ENCODE results near the gene CADM2.
"Not testable (repeated sequence)": the region's sequence is repeated elsewhere in the genome, so short reads cannot be mapped to it uniquely, and the experiment has no call there.

The CADM2 gene

DNA sequence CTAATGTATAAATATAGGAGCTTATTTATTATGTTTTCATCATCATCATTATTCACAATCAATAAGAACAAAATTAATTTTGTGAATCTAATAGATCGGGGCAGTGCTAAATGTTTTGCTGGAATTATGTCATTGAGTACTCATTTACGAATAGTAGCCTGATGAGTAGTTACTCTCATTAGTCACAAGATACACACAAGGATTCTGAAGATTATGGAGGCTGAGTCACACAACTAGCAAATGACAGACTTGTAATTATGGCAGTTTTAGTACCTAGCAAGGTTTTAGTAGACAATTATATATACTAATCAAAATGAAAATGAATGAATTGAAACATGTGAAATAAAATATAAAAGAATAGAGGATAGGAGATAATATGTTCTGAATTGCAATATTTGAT, 954.2 kb downstream of the CADM2 start:
- H3K4me3 ChIP-seq (ENCODE audit: low read depth, low read length), result no peak overlapping the region
- no peaks in the 10 kb centered on the region for H3K4me1 ChIP-seq (ENCODE audit: control insufficient read depth, insufficient read depth, low read length)
- H3K9ac ChIP-seq (ENCODE audit: low read depth, low read length), result no peak overlapping the region
- H3K27ac ChIP-seq (ENCODE audit: low read depth, low read length), result no peak overlapping the region
- no peaks in the 10 kb centered on the region for H3K27me3 ChIP-seq (ENCODE audit: control insufficient read depth, insufficient read depth, low read length)
- no peaks in the 10 kb centered on the region for H3K9me3 ChIP-seq (ENCODE audit: control insufficient read depth, insufficient read depth, low read length)
- no peaks in the 10 kb centered on the region for H3K36me3 ChIP-seq (ENCODE audit: control insufficient read depth, insufficient read depth, low read length)

DNA sequence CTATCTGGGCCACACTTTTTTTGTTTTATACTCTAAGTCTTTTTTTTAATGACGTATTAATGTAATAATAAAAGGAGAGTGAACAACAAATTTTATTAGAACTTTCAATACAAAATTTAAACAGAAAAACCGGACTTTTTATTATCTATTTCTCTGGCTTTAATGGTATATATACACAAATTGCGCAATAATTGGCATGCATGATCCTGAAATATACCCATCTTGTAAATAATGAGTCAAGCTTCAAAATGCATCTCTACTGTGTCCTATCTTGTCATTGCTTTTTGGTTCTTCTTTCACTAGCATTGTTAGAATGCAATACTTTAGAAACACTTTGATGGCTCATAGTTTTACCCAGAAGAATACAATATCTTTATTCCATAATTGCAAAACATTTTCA, 963.6 kb downstream of the CADM2 start:
- no peaks in the 10 kb centered on the region for H3K9me3 ChIP-seq (ENCODE audit: control insufficient read depth, insufficient read depth, low read length)
- H3K36me3 ChIP-seq (ENCODE audit: control insufficient read depth, insufficient read depth, low read length), result no peaks in the 10 kb centered on the region
- H3K4me3 ChIP-seq (ENCODE audit: low read depth, low read length), result no peak overlapping the region
- H3K4me1 ChIP-seq (ENCODE audit: control insufficient read depth, insufficient read depth, low read length), result no peaks in the 10 kb centered on the region
- H3K27ac ChIP-seq (ENCODE audit: low read depth, low read length), result no peak overlapping the region
- H3K9ac ChIP-seq (ENCODE audit: low read depth, low read length), result no peak overlapping the region
- no peaks in the 10 kb centered on the region for H3K27me3 ChIP-seq (ENCODE audit: control insufficient read depth, insufficient read depth, low read length)

DNA sequence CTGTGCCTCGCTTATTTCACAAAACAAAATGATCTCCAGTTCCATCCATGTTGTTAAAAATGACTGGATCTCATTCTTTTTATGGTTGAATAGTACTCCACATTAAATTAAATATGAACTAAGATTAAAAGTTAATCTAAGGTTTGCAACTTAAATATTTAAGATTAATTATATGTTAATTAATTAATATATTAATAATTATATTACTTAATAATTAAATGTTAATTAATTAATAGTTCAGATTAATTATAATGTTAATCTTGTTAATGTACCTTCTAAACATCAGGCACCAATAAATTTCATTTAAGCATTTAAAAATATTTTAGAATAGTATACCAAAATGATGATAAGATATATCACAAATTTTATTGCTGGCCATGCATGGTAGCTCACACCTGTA, 971.9 kb downstream of the CADM2 start:
- no peaks in the 10 kb centered on the region for H3K27me3 ChIP-seq (ENCODE audit: control insufficient read depth, insufficient read depth, low read length)
- no peak overlapping the region for H3K9ac ChIP-seq (ENCODE audit: low read depth, low read length)
- no peaks in the 10 kb centered on the region for H3K9me3 ChIP-seq (ENCODE audit: control insufficient read depth, insufficient read depth, low read length)
- no peak overlapping the region for H3K27ac ChIP-seq (ENCODE audit: low read depth, low read length)
- H3K36me3 ChIP-seq (ENCODE audit: control insufficient read depth, insufficient read depth, low read length), result no peaks in the 10 kb centered on the region
- H3K4me3 ChIP-seq (ENCODE audit: low read depth, low read length), result no peak overlapping the region
- H3K4me1 ChIP-seq (ENCODE audit: control insufficient read depth, insufficient read depth, low read length), result peaks cover 20% of the 10 kb centered on the region

- no peak overlapping the region for H3K9ac ChIP-seq (ENCODE audit: low read depth, low read length)
- H3K27me3 ChIP-seq (ENCODE audit: control insufficient read depth, insufficient read depth, low read length), result no peaks in the 10 kb centered on the region
- no peak overlapping the region for H3K27ac ChIP-seq (ENCODE audit: low read depth, low read length)
- no peak overlapping the region for H3K4me3 ChIP-seq (ENCODE audit: low read depth, low read length)
- H3K4me1 ChIP-seq (ENCODE audit: control insufficient read depth, insufficient read depth, low read length), result peaks cover 26% of the 10 kb centered on the region
- H3K36me3 ChIP-seq (ENCODE audit: control insufficient read depth, insufficient read depth, low read length), result no peaks in the 10 kb centered on the region
- no peaks in the 10 kb centered on the region for H3K9me3 ChIP-seq (ENCODE audit: control insufficient read depth, insufficient read depth, low read length)
Measured at GRCh38 chr3:85933326-85933725, 974.5 kb downstream of the CADM2 start.

GRCh38 chr3:85935171-85935570, 976.4 kb downstream of the CADM2 start:
- Histone ChIP-seq H3K27ac (ENCODE audit: low read depth, low read length) (peak overlapping the region; percentile 8), H3K9ac (ENCODE audit: low read depth, low read length) (no peak overlapping the region), H3K27me3 (ENCODE audit: control insufficient read depth, insufficient read depth, low read length) (no peaks in the 10 kb centered on the region)

DNA sequence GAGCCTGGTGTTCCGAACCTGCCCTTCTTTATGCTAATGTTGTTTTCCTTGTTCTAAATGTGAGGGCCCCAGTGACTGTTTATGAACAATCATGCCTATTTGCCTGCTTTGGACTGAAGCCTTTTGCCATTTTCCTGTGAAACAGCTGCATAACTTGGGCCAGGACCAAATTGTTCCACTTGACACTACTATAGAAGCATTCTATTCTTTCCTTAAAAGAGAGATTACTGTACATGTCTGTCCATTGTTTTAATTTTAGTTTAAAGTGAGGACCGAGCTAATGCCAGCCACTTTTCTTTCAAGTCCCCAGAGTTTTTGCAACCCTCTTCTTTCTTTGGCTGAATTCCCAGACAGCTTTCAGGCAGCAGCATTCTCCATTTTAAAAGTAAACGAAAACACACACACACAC, 980.3 kb downstream of the CADM2 start:
- no peak overlapping the region for H3K27ac ChIP-seq (ENCODE audit: low read depth, low read length)

More at GRCh38 chr3:85935171-85935570, 976.4 kb downstream of the CADM2 start:
- no peaks in the 10 kb centered on the region for H3K36me3 ChIP-seq (ENCODE audit: control insufficient read depth, insufficient read depth, low read length)
- H3K4me1 ChIP-seq (ENCODE audit: control insufficient read depth, insufficient read depth, low read length), result peaks cover 31% of the 10 kb centered on the region
- no peak overlapping the region; the same call in 1 of the 2 replicates for H3K4me3 ChIP-seq (ENCODE audit: low read depth, low read length)
- no peaks in the 10 kb centered on the region for H3K9me3 ChIP-seq (ENCODE audit: control insufficient read depth, insufficient read depth, low read length)

DNA sequence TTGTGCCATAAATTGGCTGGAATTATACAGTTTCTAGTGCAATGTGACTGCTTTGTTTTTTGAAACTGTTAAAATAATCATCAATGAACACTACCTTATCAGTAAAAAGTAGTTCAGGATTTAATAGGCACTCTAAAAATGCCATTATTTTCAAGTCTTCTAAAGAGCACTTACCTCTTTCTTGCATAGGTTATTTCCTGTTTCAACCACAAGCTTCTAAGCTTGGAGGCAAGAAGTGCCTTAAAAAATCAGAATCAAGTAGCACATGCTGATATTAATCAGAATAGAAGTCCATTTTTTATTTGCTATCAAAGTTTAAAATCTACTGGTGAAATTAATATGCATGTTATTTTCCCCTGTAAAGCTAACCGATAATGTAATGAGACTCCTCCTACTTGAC, 991.6 kb downstream of the CADM2 start:
- Histone ChIP-seq H3K27ac (ENCODE audit: low read depth, low read length) (no peak overlapping the region), H3K9ac (ENCODE audit: low read depth, low read length) (no peak overlapping the region), H3K4me3 (ENCODE audit: low read depth, low read length) (no peak overlapping the region), H3K9me3 (ENCODE audit: control insufficient read depth, insufficient read depth, low read length) (no peaks in the 10 kb centered on the region), H3K36me3 (ENCODE audit: control insufficient read depth, insufficient read depth, low read length) (no peaks in the 10 kb centered on the region), H3K4me1 (ENCODE audit: control insufficient read depth, insufficient read depth, low read length) (no peaks in the 10 kb centered on the region), H3K27me3 (ENCODE audit: control insufficient read depth, insufficient read depth, low read length) (no peaks in the 10 kb centered on the region)

More for the DNA sequence above, 980.3 kb downstream of the CADM2 start:
- Histone ChIP-seq H3K9me3 (ENCODE audit: control insufficient read depth, insufficient read depth, low read length) (no peaks in the 10 kb centered on the region), H3K9ac (ENCODE audit: low read depth, low read length) (no peak overlapping the region), H3K4me1 (ENCODE audit: control insufficient read depth, insufficient read depth, low read length) (peaks cover 24% of the 10 kb centered on the region), H3K36me3 (ENCODE audit: control insufficient read depth, insufficient read depth, low read length) (no peaks in the 10 kb centered on the region), H3K4me3 (ENCODE audit: low read depth, low read length) (no peak overlapping the region), H3K27me3 (ENCODE audit: control insufficient read depth, insufficient read depth, low read length) (no peaks in the 10 kb centered on the region)

GRCh38 chr3:85960793-85961192, 1002.0 kb downstream of the CADM2 start:
- Histone ChIP-seq H3K27ac (ENCODE audit: low read depth, low read length) (no peak overlapping the region), H3K9me3 (ENCODE audit: control insufficient read depth, insufficient read depth, low read length) (no peaks in the 10 kb centered on the region), H3K9ac (ENCODE audit: low read depth, low read length) (no peak overlapping the region), H3K4me1 (ENCODE audit: control insufficient read depth, insufficient read depth, low read length) (no peaks in the 10 kb centered on the region), H3K36me3 (ENCODE audit: control insufficient read depth, insufficient read depth, low read length) (no peaks in the 10 kb centered on the region), H3K27me3 (ENCODE audit: control insufficient read depth, insufficient read depth, low read length) (no peaks in the 10 kb centered on the region), H3K4me3 (ENCODE audit: low read depth, low read length) (no peak overlapping the region)

DNA sequence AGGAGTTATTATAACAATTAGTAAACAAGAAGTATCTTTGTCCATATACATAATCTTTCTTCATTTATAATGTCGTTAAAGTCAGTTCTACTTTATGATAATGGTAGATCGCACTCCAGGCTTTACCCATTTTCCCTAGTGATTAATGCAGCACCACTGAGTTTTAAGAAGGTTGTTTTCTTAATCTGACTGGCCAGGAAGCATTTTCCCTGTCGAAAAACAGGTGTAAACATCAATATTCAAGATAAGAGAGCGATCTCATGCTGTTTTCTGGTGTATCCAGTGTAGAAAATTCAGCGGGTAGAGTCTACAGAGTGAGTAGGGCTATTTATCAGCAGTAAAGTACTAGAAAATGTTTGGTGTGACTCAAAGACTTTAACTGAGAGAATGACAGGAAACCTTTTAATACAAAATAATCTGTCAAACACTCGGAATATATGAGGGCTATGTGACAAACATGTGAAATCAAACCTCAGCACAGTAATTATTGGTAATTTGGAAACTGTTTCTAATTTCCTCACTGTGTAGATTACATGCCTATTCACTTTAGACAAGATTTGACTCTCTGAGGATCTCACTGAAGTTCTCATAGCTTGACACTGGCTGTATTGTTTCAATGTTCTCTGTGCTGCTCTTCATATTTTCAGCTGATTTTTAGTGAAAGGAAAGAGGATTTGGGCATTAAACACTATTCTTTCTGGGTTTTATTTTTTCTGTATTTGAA, 1019.0 kb downstream of the CADM2 start:
- no peak overlapping the region for H3K9ac ChIP-seq (ENCODE audit: low read depth, low read length)
- no peaks in the 10 kb centered on the region; the same call in 1 of the 2 replicates for H3K9me3 ChIP-seq (ENCODE audit: control insufficient read depth, insufficient read depth, low read length)
- H3K4me3 ChIP-seq (ENCODE audit: low read depth, low read length), result no peak overlapping the region
- H3K27me3 ChIP-seq (ENCODE audit: control insufficient read depth, insufficient read depth, low read length), result no peaks in the 10 kb centered on the region
- H3K4me1 ChIP-seq (ENCODE audit: control insufficient read depth, insufficient read depth, low read length), result peaks cover 3% of the 10 kb centered on the region; the same call in 1 of the 2 replicates
- no peaks in the 10 kb centered on the region for H3K36me3 ChIP-seq (ENCODE audit: control insufficient read depth, insufficient read depth, low read length)
- H3K27ac ChIP-seq (ENCODE audit: low read depth, low read length), result no peak overlapping the region

- H3K27me3 ChIP-seq (ENCODE audit: control insufficient read depth, insufficient read depth, low read length), result no peaks in the 10 kb centered on the region
- H3K9me3 ChIP-seq (ENCODE audit: control insufficient read depth, insufficient read depth, low read length), result no peaks in the 10 kb centered on the region; the same call in 1 of the 2 replicates
- no peak overlapping the region for H3K27ac ChIP-seq (ENCODE audit: low read depth, low read length)
- no peak overlapping the region for H3K4me3 ChIP-seq (ENCODE audit: low read depth, low read length)
- no peak overlapping the region for H3K9ac ChIP-seq (ENCODE audit: low read depth, low read length)
- peaks cover 3% of the 10 kb centered on the region; the same call in 1 of the 2 replicates for H3K4me1 ChIP-seq (ENCODE audit: control insufficient read depth, insufficient read depth, low read length)
- no peaks in the 10 kb centered on the region for H3K36me3 ChIP-seq (ENCODE audit: control insufficient read depth, insufficient read depth, low read length)
Measured at GRCh38 chr3:85979034-85979433, 1020.2 kb downstream of the CADM2 start.

GRCh38 chr3:85989581-85989980, 1030.8 kb downstream of the CADM2 start:
- not testable (repeated sequence) for H3K27ac ChIP-seq (ENCODE audit: low read depth, low read length); H3K4me3 ChIP-seq (ENCODE audit: low read depth, low read length); H3K4me1 ChIP-seq (ENCODE audit: control insufficient read depth, insufficient read depth, low read length); H3K36me3 ChIP-seq (ENCODE audit: control insufficient read depth, insufficient read depth, low read length); H3K27me3 ChIP-seq (ENCODE audit: control insufficient read depth, insufficient read depth, low read length); H3K9ac ChIP-seq (ENCODE audit: low read depth, low read length); H3K9me3 ChIP-seq (ENCODE audit: control insufficient read depth, insufficient read depth, low read length)

Data from HUES48 (cell line).